ENCODE data around the gene BNC2.

The BNC2 gene

DNA sequence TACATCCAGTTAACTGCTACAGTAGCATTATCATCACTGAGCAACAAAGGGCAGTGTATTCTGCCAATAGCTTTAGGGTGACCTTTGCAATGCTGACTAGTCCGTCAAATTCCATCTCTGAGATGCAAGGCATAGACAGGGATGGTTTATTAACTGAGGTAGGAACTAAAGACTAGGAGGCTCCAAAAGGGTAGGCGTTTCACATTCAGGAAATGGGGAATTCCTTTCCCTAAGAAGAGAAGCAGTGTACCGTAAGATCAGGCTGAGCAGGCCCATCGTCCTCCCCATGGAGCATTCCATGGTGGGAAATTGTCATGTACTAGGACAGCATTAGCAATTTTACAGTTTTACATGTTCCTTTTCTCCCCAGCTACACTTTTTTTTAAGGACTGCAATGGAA, 157.7 kb downstream of the BNC2 start:
- no peak for DNase-seq (ENCODE audit: low spot score)

DNA sequence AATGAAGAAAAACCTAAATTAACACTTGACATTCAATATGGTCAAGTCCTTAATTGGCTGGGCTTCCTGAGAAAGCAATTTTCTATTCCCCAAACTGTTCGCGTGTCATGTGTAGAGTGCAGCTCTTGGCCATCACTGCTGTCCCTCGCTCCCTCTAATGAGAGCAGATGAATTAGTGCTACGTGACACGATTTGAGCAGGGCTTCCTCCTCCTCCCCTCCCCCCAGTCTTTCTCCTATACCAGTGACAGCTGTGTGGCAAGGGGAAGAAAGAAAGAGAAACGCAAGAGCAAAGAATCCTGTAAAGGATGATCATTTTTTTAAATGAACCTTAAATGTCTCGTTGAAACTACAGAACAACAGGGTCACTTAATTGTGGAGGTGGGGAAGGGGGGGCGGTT, 159.6 kb downstream of the BNC2 start:
- no peak for DNase-seq (ENCODE audit: low spot score)

DNA sequence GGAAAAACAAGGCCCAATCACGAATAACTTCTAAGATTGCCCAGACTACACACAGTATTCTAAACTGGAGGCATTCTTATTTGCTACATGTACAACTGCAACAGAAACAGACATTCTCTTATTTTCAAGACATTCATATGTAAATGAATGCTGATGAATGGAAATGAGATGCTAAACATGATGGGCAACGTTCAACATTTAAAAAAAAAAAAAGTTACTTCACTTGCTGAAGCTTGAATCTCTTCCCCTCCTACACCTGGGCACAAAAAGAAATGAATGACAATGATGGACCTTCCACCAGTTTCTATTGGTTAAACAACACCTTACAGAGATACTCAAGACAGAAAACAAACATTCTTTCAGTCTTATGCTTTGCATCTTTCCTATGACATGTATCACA, 160.5 kb downstream of the BNC2 start:
- no peak for DNase-seq (ENCODE audit: low spot score)

DNA sequence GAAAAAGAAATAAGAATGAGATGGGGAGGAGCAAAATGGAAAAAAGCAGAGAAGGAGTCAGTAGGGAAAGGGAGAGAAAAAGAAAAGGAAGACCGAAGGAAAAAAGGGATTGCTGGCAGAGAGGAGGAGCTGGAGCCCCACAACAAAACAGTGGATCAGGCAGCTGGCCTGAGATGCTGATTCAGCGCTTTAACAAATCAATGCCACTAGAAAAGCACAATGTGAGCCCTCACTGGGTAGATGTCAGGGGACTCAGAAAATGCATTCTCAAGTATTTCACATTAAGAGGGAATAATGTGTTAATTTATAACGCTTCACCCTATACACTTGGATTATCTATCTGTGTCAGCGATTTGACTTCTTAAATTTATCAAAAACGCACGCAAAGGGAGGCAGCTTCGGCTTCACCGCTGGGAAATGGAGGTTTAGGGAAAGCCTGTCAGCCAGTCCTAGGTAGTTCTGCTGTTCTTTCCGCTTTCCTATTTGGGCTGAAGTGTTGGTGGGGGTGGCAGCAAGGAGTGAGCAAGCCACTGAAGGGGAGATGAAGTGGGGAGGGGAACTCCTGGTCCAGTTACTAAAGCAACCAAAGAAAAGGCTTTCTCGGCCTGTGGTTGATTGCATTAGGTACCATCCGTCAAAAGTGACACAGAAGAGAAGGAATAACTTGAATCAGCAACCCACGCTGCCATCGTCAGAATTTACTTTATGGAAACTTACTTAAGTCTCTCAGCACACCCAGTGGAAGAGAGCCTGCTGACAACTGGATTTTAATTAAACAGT, 161.6 kb downstream of the BNC2 start:
- no peak for DNase-seq (ENCODE audit: low spot score)

DNA sequence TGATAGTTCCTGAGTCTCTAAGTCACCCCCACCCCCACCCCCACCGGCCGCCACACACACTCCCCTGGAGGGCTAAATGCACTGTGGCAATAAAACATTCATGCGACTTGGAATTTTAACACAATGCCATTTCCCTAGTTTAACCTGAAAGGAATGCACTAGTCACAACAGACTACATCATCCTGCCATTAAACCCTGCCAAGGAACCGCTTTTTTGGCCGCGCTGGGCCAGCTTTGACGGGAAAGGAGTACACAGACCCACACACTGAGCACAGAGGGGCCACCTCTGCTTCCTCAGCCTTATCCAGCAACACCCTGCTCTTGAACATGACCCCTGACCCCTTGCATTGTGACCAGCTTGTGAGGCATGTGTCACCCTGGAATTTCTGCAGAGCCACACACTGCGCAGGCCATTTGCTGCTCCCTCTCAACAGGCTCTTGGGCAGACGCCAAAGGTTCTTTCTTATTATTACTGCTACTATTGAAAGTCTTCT, 165.3 kb downstream of the BNC2 start:
- peak; percentile 5 for DNase-seq (ENCODE audit: low spot score)

DNA sequence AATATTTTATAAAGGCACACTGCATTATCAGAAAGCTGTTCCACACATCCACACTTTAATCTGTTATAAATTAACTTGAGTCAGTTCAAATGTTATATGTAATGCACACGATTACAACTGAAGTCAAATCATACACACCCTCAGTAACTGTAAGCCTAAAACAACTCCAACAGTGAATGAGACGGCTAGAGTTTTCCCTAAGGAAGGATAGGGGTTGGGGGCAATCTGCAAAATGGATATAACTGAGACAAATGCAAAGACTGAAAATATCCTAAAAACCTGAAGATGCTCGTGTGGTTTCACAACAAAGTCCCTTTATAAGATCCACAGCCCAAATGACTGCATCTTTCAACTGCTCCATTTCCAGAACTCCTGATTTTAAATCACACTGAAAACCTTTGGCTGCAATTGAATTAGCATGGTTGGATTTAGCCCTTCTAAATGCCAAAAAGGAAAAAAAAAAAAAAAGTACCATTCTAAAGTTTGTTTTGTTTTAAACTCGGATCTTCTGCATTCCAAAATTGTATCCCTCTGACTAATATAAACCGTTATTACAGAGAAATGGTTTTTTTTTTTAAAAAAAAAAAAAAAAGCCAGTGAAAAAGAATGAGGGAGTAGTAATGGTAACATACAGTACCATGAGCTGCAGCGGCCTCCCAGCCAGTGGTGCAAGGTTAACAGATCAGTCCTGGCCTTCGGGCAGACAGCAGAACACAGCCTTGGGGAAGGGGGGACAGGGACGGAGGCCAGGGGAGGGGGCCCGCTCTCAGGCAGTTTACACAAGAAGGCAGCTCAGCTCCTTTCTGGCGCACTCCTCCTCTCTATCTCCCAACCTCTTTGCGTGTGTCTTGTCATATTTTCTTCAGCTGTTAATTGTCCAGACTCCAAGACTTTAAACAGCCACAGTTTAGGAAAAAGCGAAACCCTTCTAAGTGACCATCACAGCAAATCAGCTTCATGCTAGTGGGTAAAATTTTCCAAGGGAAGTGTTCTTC, 166.1 kb downstream of the BNC2 start:
- no peak for DNase-seq (ENCODE audit: low spot score)

DNA sequence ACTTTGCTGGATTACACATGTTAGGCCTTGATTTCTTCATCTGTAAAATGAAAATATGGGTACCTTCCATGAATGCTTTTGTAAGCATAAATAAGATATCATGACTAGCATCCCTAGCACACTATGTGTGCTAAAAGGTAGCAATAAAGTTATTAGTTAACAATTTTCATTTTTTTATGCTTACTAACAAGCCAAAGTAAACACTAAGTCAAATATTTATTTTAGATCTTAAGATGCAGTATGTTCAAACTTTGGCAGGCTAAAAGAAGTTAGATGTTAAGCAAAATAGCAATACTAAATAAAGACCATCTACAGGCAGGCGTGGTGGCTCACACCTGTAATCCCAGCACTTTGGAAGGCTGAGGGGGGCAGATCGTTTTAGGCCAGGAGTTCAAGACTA, 169.1 kb downstream of the BNC2 start:
- no peak for DNase-seq (ENCODE audit: low spot score)

DNA sequence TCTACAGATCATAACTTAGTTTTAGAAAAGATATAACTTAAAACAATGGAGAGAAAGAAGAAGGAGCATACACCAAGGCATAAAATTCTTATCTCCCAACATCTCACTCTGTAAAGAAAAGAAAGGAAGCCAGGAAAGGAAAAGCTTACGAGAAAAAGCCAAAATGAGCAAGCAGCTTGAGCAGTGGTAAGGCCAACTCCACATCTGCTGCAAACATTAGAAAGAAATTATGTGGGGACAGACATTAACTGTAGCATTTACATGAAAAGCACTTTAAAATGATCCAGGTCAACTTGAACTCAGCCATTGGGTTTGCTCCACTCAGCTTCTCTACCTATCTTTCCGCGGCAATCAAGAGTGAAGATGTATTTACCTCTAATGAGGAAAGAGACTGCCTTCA, 176.9 kb downstream of the BNC2 start:
- no peak for DNase-seq (ENCODE audit: low spot score)

DNA sequence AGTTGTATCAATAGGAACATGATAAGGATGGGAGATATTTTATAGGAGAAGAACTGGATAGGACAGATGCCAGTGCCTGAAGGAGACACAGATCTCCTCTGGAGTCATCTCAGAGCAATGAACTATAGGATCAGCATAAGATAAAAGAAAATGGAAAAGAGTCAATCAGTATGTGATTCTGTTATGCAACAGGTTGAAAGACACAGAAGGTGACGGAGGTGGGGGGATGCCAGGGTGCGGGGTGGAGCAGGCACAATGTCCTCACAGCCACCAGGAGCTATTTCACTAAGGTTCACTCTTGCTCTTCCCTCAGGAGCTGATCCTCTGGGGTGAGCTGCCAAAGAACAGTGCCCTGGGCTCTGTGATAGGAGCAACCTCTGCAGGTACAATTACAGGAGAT, 179.8 kb downstream of the BNC2 start:
- DNase-seq (ENCODE audit: low spot score) = no peak

DNA sequence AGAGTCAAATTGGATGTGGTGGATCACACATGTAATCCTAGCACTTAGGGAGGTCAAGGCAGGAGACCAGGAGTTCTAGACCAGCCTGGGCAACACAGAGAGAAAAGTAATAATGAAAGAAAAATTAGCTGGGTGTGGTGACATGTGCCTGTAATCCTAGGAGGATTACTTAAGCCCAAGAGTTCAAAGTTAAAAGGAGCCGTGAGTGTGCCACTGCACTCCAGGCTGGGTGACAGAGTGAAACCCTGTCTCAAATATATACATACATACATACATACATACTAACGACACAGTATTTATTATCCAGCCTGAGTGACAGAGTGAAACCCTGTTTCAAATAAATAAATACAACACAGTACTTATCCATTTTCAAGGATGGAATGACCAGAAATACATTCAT, 180.3 kb downstream of the BNC2 start:
- DNase-seq (ENCODE audit: low spot score) = no peak

DNA sequence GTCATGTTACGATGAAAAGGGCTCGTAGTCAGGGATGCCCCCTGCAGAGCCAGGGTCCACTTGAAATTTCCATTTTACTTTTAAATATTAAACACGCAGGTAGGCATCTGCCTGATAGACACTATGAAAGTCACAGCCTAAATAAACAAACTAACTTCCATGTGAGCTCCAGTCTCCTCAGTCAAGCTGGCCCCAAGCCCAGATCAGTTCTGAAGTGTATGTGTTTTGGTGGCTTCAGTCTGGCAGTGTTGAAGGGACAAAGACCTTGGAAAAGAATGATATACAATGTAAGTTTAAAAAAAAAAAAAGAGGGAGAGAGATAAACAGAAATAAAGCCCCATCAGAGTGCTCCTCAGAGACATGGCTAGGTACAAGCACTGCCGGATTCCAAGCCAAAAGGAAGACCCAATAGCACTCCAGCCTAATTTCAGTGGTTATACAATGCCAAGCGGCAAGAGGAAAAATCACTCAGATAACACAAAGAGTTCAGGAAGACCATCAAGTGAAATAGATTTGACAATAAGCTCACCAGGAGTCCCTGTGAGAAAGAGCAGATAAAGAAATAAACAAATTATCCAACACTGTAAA, 181.0 kb downstream of the BNC2 start:
- DNase-seq (ENCODE audit: low spot score) = no peak

DNA sequence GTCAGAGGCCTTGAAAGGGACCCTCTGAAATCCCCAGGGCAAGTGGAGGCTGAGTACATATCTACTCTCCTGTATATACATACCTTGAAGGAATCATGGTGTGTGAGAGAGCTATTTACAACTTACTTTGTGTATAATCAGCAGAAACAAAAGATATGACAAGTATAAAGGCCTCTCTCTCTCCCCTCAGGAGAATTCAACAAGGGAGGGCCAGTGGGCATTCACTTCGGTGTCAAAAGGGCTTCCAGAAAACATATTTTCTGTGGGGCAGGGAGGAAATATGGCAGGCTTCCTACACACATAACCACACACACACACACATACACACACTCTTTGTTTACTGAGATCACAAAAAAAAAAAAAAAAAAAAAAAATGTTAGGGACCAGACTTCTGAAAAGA, 181.7 kb downstream of the BNC2 start:
- no peak for DNase-seq (ENCODE audit: low spot score)

DNA sequence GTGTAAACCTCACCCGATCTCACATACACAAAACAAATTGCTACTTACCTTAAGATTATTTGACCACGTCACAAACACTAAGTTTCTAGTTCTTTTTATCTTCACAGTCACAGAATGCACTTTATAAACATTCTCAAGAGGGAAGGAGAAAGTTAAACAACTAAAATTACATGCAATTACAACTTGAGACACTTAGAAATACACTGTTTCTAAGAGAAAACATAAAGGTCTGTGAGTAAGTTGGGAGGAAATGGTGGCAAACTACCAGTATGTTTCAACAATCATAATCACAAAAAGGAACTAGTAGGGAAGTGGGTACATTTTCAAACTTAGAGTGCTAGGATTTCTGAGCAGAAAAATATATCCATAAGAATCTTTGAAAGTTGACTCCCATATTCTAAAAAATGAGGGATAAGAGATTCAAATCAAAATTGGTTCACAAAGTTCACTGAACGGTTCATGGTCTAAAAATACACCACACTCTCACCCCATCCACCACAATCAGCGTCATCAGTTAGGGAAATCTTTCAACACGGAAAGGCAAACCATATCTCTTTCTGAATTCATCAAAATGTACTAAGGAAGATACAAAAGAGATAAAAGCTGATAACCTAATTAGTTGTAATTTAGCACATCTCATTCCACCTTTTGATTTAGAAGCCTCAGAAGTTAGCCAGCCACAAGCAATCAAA, 182.6 kb downstream of the BNC2 start:
- no peak for DNase-seq (ENCODE audit: low spot score)

DNA sequence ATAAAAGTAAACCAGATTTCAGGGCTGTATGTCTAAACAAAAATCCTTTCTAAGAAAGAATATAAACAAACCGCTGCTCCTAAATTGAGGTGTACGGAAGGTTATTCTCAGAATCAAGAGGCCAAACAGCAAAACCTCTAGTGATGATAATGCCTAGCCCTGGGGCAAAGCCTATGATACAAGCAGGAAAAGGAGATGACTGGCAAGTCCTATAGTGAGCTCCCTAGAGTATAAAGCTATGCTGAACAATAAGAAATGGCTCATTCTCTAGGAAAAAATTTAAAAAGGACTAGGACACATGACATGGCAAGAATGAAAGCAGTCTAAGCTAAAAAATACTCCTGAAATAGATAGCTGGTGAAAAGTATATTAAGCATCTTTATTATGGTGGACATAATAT, 187.1 kb downstream of the BNC2 start:
- no peak for DNase-seq (ENCODE audit: low spot score)

DNA sequence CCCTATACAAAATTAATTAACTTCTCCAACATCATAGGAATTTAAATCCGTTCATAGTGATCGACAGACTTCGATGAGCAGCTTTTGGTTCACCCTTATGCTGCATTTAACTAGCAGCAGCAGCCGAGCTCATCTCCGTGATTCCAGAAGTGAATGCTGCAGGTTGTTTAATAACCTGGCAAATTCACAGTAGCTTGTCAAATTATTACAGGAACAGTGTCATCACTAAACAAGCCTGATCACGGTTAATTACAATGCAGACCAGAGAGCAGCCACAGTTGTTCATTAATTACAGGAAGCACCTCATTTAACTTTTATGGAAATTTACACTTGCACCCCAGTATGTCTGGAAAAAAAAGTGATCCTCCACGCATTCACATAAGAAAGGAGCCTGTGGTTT, 188.2 kb downstream of the BNC2 start:
- no peak for DNase-seq (ENCODE audit: low spot score)

DNA sequence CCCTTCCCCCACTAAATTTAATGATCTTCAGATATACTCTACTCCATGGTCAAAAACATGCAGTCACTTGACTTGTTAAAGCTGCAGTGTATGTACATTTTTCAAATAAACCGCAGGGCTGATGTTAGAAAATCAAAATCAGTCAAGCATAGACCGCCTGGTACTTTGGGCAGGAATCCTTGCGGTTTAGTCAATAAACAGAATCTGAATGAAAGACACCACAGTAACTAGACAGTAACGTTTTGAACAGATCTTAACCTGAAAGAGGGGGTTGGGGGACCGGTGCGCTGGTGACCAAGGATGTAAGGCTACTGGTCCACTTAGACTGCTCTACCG, 188.8 kb downstream of the BNC2 start:
- DNase-seq (ENCODE audit: low spot score) = no peak

DNA sequence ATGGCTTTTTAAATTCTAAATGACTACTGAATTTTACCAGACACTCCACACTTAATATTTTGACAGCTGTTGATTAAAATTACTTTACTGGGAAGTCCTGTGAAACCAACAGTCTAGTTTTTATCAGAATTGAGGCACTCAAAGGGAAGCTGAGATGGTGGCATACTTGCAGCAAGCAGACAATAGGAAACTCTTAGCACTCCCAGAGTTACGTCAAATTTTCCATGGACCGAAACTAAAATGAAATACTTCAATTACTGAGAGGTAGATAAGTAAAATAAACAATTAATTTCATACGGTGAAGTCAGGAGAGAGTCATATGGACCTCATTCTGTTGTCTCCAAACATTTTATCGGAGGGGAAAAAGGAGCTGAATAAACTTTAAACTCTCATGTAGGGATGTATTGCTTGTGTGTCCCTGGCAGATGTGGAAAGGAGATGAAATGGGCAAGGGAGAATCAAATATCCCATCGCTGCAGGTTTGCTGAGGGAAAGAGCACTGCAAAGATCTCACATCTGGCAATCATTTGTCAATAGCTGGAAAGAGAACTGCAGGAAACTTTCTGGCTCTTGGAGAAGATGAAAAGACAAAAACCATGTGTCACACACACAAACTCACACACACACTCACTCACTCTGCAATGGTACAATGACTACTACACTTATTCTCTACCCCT, 189.4 kb downstream of the BNC2 start:
- no peak for DNase-seq (ENCODE audit: low spot score)

DNA sequence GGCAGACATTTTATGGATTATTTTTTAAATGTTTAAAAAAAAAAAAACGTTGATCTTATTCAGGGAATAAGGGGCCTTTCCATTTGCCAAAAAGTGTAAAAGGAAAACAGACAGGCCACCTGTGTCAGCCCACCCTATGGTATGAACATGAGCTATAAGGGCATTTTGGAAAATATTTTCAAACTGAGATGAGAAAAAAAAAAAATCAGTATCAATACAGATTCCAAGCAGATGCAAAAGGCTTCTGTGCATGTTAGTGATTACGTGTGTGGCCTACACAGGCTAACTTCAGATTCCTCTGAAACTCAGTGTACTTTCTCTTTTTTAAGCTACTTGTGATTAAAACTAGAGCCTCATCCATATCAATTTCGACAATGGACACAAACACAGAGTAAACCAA, 189.9 kb downstream of the BNC2 start:
- no peak for DNase-seq (ENCODE audit: low spot score)

DNA sequence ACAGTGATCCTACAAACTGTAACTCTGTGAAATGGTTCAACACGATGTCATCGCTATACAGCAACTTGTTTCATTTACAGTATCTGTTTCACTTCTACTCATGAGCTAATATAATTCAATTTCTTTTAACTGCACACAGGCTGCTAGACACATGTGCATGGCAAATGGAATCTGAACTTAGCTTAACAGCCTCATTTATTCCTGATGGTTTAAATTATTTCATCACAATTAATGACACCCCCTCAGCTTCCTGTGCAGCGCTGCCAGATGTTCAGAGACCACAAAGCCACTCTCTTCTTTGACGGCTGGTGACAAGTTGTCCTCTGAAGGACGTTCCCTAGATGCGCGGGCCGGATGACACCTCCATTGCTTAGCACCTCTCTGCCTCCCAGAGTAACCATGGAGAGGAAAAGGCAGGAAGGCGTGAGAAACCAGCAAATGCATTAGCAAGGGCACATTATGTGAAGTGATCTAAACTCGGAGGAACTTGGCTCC, 191.1 kb downstream of the BNC2 start:
- no peak for DNase-seq (ENCODE audit: low spot score)

DNA sequence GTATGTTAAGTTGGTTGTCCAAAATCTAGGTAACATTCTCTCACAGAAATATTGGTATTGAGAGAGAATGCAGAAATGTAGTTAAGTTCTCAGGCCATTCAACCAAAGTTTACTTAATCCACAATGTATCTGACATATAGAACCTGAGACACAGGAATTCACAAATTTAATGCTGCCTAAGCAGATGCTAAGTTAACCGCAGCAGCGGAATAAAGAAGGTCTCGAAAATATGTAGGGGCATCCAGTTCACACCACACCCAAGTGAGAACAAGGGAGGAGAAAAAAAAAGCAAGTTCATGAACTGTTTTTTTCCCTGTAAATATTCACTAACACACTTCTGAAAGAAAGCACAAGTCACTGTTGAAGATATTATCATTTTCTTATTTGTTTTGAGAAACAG, 194.0 kb downstream of the BNC2 start:
- no peak for DNase-seq (ENCODE audit: low spot score)

DNA sequence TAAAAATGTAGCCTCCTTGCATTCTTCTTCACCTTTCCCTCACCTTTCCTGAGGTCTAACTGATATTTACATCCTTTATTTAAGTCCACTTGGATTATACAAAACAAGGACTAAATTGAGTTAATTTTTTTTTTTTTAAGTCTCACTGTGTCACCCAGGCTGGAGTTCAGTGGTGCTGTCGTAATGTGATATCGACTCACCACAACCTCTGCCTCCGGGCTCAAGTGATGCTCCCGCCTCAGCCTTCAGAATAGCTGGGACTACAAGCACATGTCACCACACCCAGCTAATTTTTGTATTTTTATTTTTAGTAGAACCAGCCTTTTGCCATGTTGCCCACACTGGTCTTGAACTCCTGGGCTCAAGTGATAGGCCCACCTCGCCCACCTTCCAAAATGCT, 195.3 kb downstream of the BNC2 start:
- no peak for DNase-seq (ENCODE audit: low spot score)

DNA sequence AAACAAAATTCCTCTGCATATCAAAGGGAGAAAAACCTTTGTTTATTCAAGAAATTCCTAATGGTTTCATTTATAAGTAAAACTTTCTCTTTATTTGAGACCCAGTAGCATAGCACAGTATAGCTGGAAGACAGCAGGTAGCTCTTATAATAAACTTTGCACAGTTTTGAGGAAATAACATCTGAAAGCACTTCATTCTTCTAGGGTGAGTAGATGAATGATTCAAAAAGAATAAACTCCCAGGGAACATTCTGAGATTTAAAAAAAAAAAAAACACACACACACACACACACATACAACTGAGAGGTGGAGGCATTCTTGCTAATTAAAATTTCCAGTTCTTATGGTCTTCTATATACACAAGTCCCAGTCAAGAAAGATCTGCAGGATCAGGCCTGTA, 197.3 kb downstream of the BNC2 start:
- DNase-seq (ENCODE audit: low spot score) = no peak

All from LoVo (cell line).